Stomach (tissue), 4 donors: ENCODE results near the gene ROBO2.

ENCODE experiments used
- CTCF ChIP-seq, 7 experiments: fragments of 450-650 bp in 4 of 7; fragments of 200-600 bp in 3 of 7; sonication (generic) in 3 of 7; IDR thresholded peaks; one replicate each; pipeline ENCODE4 v1.5.1; 2016 to 2019; ENCODE audit warnings: antibody characterized with exemption in 7 of 7, control low read depth in 2 of 7, mild to moderate bottlenecking in 1 of 7
- EP300 ChIP-seq: sonication (generic); formaldehyde crosslinking; IDR thresholded peaks from one replicate; pipeline ENCODE4 v1.6.1; 2017; ENCODE audit warnings: antibody characterized with exemption
- POLR2A ChIP-seq, 4 donors: fragments of 450-650 bp; IDR thresholded peaks; one replicate each; pipeline ENCODE4 v1.6.1; 2016; ENCODE audit warnings: antibody characterized with exemption in 4 of 4, control low read depth in 2 of 4, mild to moderate bottlenecking in 1 of 4, moderate library complexity in 1 of 4
- POLR2AphosphoS5 ChIP-seq, 3 donors: sonication (generic); formaldehyde crosslinking; IDR thresholded peaks; one replicate each; pipeline ENCODE4 v1.6.1; 2016; ENCODE audit warnings: antibody characterized with exemption in 3 of 3

- TF ChIP-seq POLR2A (IDR thresholded peaks at IDR 0.05) (no peak), CTCF (IDR thresholded peaks at IDR 0.05) (no peak), POLR2AphosphoS5 (IDR thresholded peaks at IDR 0.05) (no peak), EP300 (no peak)
Observed at GRCh38 chr3:77042882-77043281, 3.0 kb downstream of the ROBO2 start.
